Measurements from ENCODE around the gene REXO4. TPM values are rescaled to one million over a fixed set of nuclear protein-coding genes. Genes with fewer than 3 reads are reported as not detected.

The REXO4 gene
- total and polyA plus RNA-seq, 2 of the 8 experiments (the other 6 are each of a cell fraction or from before 2014, with no cell fraction given), result 19.1 to 38.3 TPM

DNA sequence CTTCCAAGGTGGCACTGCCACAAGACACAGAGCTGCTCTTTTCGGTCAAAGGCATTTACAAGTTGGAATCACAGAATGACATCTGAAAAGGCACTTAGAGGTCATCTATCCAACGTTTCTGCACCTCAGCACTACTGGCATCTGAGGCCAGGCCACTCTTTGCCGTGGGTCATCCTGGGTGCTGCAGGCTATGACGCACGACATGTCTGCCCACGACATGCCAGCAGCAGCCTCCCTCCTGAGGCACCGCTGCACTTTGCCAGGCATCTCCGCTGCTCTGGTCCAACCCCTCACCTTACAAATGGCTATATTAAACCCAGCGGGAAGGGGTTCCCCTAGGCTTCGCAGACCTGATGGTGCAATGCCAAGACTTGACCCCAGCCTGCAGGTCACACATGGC lies 50.0 kb downstream of the REXO4 start (continued):
- TF ChIP-seq, protein P1, sequence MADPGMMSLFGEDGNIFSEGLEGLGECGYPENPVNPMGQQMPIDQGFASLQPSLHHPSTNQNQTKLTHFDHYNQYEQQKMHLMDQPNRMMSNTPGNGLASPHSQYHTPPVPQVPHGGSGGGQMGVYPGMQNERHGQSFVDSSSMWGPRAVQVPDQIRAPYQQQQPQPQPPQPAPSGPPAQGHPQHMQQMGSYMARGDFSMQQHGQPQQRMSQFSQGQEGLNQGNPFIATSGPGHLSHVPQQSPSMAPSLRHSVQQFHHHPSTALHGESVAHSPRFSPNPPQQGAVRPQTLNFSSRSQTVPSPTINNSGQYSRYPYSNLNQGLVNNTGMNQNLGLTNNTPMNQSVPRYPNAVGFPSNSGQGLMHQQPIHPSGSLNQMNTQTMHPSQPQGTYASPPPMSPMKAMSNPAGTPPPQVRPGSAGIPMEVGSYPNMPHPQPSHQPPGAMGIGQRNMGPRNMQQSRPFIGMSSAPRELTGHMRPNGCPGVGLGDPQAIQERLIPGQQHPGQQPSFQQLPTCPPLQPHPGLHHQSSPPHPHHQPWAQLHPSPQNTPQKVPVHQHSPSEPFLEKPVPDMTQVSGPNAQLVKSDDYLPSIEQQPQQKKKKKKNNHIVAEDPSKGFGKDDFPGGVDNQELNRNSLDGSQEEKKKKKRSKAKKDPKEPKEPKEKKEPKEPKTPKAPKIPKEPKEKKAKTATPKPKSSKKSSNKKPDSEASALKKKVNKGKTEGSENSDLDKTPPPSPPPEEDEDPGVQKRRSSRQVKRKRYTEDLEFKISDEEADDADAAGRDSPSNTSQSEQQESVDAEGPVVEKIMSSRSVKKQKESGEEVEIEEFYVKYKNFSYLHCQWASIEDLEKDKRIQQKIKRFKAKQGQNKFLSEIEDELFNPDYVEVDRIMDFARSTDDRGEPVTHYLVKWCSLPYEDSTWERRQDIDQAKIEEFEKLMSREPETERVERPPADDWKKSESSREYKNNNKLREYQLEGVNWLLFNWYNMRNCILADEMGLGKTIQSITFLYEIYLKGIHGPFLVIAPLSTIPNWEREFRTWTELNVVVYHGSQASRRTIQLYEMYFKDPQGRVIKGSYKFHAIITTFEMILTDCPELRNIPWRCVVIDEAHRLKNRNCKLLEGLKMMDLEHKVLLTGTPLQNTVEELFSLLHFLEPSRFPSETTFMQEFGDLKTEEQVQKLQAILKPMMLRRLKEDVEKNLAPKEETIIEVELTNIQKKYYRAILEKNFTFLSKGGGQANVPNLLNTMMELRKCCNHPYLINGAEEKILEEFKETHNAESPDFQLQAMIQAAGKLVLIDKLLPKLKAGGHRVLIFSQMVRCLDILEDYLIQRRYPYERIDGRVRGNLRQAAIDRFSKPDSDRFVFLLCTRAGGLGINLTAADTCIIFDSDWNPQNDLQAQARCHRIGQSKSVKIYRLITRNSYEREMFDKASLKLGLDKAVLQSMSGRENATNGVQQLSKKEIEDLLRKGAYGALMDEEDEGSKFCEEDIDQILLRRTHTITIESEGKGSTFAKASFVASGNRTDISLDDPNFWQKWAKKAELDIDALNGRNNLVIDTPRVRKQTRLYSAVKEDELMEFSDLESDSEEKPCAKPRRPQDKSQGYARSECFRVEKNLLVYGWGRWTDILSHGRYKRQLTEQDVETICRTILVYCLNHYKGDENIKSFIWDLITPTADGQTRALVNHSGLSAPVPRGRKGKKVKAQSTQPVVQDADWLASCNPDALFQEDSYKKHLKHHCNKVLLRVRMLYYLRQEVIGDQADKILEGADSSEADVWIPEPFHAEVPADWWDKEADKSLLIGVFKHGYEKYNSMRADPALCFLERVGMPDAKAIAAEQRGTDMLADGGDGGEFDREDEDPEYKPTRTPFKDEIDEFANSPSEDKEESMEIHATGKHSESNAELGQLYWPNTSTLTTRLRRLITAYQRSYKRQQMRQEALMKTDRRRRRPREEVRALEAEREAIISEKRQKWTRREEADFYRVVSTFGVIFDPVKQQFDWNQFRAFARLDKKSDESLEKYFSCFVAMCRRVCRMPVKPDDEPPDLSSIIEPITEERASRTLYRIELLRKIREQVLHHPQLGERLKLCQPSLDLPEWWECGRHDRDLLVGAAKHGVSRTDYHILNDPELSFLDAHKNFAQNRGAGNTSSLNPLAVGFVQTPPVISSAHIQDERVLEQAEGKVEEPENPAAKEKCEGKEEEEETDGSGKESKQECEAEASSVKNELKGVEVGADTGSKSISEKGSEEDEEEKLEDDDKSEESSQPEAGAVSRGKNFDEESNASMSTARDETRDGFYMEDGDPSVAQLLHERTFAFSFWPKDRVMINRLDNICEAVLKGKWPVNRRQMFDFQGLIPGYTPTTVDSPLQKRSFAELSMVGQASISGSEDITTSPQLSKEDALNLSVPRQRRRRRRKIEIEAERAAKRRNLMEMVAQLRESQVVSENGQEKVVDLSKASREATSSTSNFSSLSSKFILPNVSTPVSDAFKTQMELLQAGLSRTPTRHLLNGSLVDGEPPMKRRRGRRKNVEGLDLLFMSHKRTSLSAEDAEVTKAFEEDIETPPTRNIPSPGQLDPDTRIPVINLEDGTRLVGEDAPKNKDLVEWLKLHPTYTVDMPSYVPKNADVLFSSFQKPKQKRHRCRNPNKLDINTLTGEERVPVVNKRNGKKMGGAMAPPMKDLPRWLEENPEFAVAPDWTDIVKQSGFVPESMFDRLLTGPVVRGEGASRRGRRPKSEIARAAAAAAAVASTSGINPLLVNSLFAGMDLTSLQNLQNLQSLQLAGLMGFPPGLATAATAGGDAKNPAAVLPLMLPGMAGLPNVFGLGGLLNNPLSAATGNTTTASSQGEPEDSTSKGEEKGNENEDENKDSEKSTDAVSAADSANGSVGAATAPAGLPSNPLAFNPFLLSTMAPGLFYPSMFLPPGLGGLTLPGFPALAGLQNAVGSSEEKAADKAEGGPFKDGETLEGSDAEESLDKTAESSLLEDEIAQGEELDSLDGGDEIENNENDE (IDR thresholded peaks at IDR 0.05; ENCODE audit: insufficient replicate concordance, low read length), result no peak
- no peak for TF ChIP-seq BACH1 (IDR thresholded peaks at IDR 0.05; ENCODE audit: low read length)
- TF ChIP-seq ASH2L (IDR thresholded peaks at IDR 0.05; ENCODE audit: low read length), result no peak
- TF ChIP-seq, protein P2, sequence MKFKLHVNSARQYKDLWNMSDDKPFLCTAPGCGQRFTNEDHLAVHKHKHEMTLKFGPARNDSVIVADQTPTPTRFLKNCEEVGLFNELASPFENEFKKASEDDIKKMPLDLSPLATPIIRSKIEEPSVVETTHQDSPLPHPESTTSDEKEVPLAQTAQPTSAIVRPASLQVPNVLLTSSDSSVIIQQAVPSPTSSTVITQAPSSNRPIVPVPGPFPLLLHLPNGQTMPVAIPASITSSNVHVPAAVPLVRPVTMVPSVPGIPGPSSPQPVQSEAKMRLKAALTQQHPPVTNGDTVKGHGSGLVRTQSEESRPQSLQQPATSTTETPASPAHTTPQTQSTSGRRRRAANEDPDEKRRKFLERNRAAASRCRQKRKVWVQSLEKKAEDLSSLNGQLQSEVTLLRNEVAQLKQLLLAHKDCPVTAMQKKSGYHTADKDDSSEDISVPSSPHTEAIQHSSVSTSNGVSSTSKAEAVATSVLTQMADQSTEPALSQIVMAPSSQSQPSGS (IDR thresholded peaks at IDR 0.05; ENCODE audit: low read length), result no peak
- no peak for TF ChIP-seq CEBPB (IDR thresholded peaks at IDR 0.05; ENCODE audit: low read depth, low read length)
- TF ChIP-seq BRCA1 (IDR thresholded peaks at IDR 0.05; ENCODE audit: low read depth, low read length), result no peak
- TF ChIP-seq CBX5 (IDR thresholded peaks at IDR 0.05; ENCODE audit: low read depth, low read length), result no peak
- no peak for TF ChIP-seq POLR2AphosphoS5 (IDR thresholded peaks at IDR 0.05; ENCODE audit: low read depth, low read length)
- TF ChIP-seq RNF2 (IDR thresholded peaks at IDR 0.05; ENCODE audit: borderline replicate concordance, low read depth, low read length, missing control alignments, poor library complexity, severe bottlenecking), result no peak
- TF ChIP-seq POU5F1 (IDR thresholded peaks at IDR 0.05; ENCODE audit: low read depth, low read length), result no peak

Measured in H1 (cell line).